K562 (cell line): ENCODE results near the gene ZBTB48. TPM values are rescaled to one million over a fixed set of nuclear protein-coding genes. Genes with fewer than 3 reads are reported as not detected.

Experiments used
- FOXO4 ChIP-seq: fragments of 450-650 bp; formaldehyde crosslinking; IDR thresholded peaks from 2 replicates; pipeline ENCODE4 v1.4.0; 2020; ENCODE audit warnings: mild to moderate bottlenecking, moderate library complexity
- GABPB1 ChIP-seq: sonication (generic); formaldehyde crosslinking; IDR thresholded peaks from 2 replicates; pipeline ENCODE4 v1.8.0; 2022; ENCODE audit warnings: mild to moderate bottlenecking, missing genetic modification reagents
- KAT8 ChIP-seq: fragments of 450-650 bp; IDR thresholded peaks from 2 replicates; pipeline ENCODE4 v1.6.1; 2016; ENCODE audit warnings: low read depth, mild to moderate bottlenecking
- KDM1A ChIP-seq, 2 experiments: fragments of 450-650 bp; IDR thresholded peaks; 2 replicates each; pipeline ENCODE4 v1.6.1; 2016; ENCODE audit warnings: mild to moderate bottlenecking in 2 of 2
- KLF16 ChIP-seq: IDR thresholded peaks from 2 replicates; pipeline ENCODE4 v1.6.1; 2016; ENCODE audit warnings: antibody characterized with exemption
- MCM7 ChIP-seq, 2 experiments: fragments of 450-650 bp; IDR thresholded peaks; 2 replicates each; pipeline ENCODE4 v1.6.1; 2016 to 2018
- NFIX ChIP-seq: fragments of 250-450 bp; sonication (Bioruptor Pico); IDR thresholded peaks from 2 replicates; pipeline ENCODE4 v1.4.0; 2020; ENCODE audit warnings: low read depth, mild to moderate bottlenecking, moderate library complexity
- NFRKB ChIP-seq: fragments of 450-650 bp; IDR thresholded peaks from 2 replicates; pipeline ENCODE4 v1.6.1; 2016; ENCODE audit warnings: low read depth
- NKRF ChIP-seq: fragments of 450-650 bp; IDR thresholded peaks from 2 replicates; pipeline ENCODE4 v1.6.1; 2016; ENCODE audit warnings: borderline replicate concordance
- POLR2AphosphoS5 ChIP-seq: IDR thresholded peaks from 2 replicates; pipeline ENCODE4 v1.6.1; 2011; ENCODE audit warnings: mild to moderate bottlenecking, low read depth, low read length, moderate library complexity; ENCODE audit not compliant: control insufficient read depth, insufficient read depth
- POLR2B ChIP-seq: fragments of 450-650 bp; IDR thresholded peaks from 2 replicates; pipeline ENCODE4 v1.6.1; 2018; ENCODE audit warnings: low read depth; ENCODE audit not compliant: partially characterized antibody
- POLR2G ChIP-seq: fragments of 200-400 bp; formaldehyde crosslinking; IDR thresholded peaks from 2 replicates; pipeline ENCODE4 v1.6.1; 2017; ENCODE audit warnings: low read depth, mild to moderate bottlenecking, antibody characterized with exemption, low read length, moderate library complexity
- SAP30 ChIP-seq: fragments of 200-600 bp; sonication (generic); IDR thresholded peaks from 2 replicates; pipeline ENCODE4 v1.6.1; 2012; ENCODE audit warnings: borderline replicate concordance, low read depth, mild to moderate bottlenecking, moderate library complexity, low read length, control low read depth, inconsistent platforms; ENCODE audit not compliant: insufficient read depth, poor library complexity, severe bottlenecking
- TRIM24 ChIP-seq, 2 experiments: fragments of 450-650 bp; IDR thresholded peaks; 2 replicates each; pipeline ENCODE4 v1.6.1; 2016
- ZNF324 ChIP-seq: fragments of 250-450 bp; sonication (Bioruptor Pico); IDR thresholded peaks from 2 replicates; pipeline ENCODE4 v1.4.0; 2020; ENCODE audit warnings: mild to moderate bottlenecking
- ZNF436 ChIP-seq: fragments of 250-450, 450-650 bp; sonication (Bioruptor Pico); formaldehyde crosslinking; IDR thresholded peaks from 2 replicates; pipeline ENCODE4 v1.7.0; 2020; ENCODE audit warnings: mild to moderate bottlenecking
- ZNF512 ChIP-seq: IDR thresholded peaks from 2 replicates; pipeline ENCODE4 v1.6.1; 2016; ENCODE audit warnings: missing genetic modification characterization, missing compliant biosample characterization
- ZNF609 ChIP-seq: sonication (generic); formaldehyde crosslinking; IDR thresholded peaks from 2 replicates; pipeline ENCODE4 v1.8.1; 2023; ENCODE audit warnings: missing genetic modification reagents, mild to moderate bottlenecking, borderline replicate concordance
- ZSCAN32 ChIP-seq: fragments of 450-650 bp; formaldehyde crosslinking; IDR thresholded peaks from 2 replicates; pipeline ENCODE4 v1.4.0; 2020; ENCODE audit warnings: mild to moderate bottlenecking, moderate library complexity
- polyA plus RNA-seq, 8 experiments: library from polyadenylated mRNA; depleted of rRNA in 4 of 8; stranded (reverse) in 5 of 8; unstranded in 3 of 8; fragments of >200 nt; fragmentation: Nextera tagmentation in 2 of 8; fragmentation: Illumina TruSeq in 1 of 8; extraction: Ambion mirVana in 2 of 8; extraction: Trizol in 1 of 8; gene quantifications; 2 replicates each; pipeline versions ENCODE4 v1.2.1 to v1.2.3, GENCODE V29; 2011 to 2014; ENCODE audit warnings: inconsistent platforms in 1 of 8, missing spikeins in 1 of 8
- total RNA-seq, 7 experiments: library from RNA; depleted of rRNA in 6 of 7; stranded (reverse); fragments of >200 nt in 6 of 7; fragmentation: Illumina TruSeq in 2 of 7; extraction: Trizol in 2 of 7; gene quantifications; 2 replicates each; pipeline versions ENCODE4 v1.2.1 to v1.2.3, GENCODE V29; 2011 to 2021; ENCODE audit warnings: low replicate concordance in 1 of 7

ZBTB48 gene
- total and polyA plus RNA-seq, 9 of the 15 experiments (the other 6 are each of a cell fraction or from before 2014, with no cell fraction given): 1.9 to 66.9 (median 29.5) TPM

- TF ChIP-seq ZNF609 (CRISPR knock-in tag): peak; percentile 71; the same call in 1 of the 2 replicates
- no peak for TF ChIP-seq KLF16
- no peak for TF ChIP-seq FOXO4 (CRISPR knock-in tag)
- TF ChIP-seq ZNF436 (CRISPR knock-in tag): no peak
- no peak for TF ChIP-seq KDM1A (IDR thresholded peaks at IDR 0.05)
- TF ChIP-seq NKRF: peak; percentile 44; the same call in 1 of the 2 replicates
- peak; percentile 5; the same call in 1 of the 2 replicates for TF ChIP-seq POLR2AphosphoS5
- no peak for TF ChIP-seq ZNF324 (CRISPR knock-in tag)
- no peak for TF ChIP-seq ZSCAN32 (CRISPR knock-in tag)
- no peak for TF ChIP-seq NFIX (CRISPR knock-in tag)
- peak; percentile 59 for TF ChIP-seq POLR2G
- 0 out of 2 replicates have a peak, but pooled peaks have one; percentile 3 for TF ChIP-seq GABPB1 (CRISPR knock-in tag)
- TF ChIP-seq TRIM24 (IDR thresholded peaks at IDR 0.05): no peak
- TF ChIP-seq POLR2B: peak; percentile 8
- no peak for TF ChIP-seq NFRKB
- no peak for TF ChIP-seq MCM7 (IDR thresholded peaks at IDR 0.05)
- TF ChIP-seq KAT8: no peak
- no peak for TF ChIP-seq SAP30
- TF ChIP-seq ZNF512 (tag): no peak
These were observed 5.4 kb downstream of the ZBTB48 start (continued) for GRCh38 chr1:6585081-6585722.
